HEK293 (cell line): ENCODE measurements around the gene ACOT9.
A peak's percentile ranks its signal among the peaks of the same experiment; 100 is the strongest.

ENCODE experiments used
- GLI2 ChIP-seq: fragments of 450-650 bp; formaldehyde crosslinking; IDR thresholded peaks from 2 replicates; pipeline ENCODE4; 2017; ENCODE audit warnings: missing biosample characterization, missing genetic modification characterization, low read depth, borderline replicate concordance
- KLF7 ChIP-seq: fragments of 450-650 bp; formaldehyde crosslinking; IDR thresholded peaks from 2 replicates; pipeline ENCODE4 v1.5.1; 2016; ENCODE audit warnings: missing biosample characterization, missing genetic modification characterization, borderline replicate concordance
- KLF8 ChIP-seq: fragments of 450-650 bp; formaldehyde crosslinking; IDR thresholded peaks from 2 replicates; pipeline ENCODE4 v1.5.1; 2016; ENCODE audit warnings: missing biosample characterization, missing genetic modification characterization
- MEIS1 ChIP-seq: sonication (generic); formaldehyde crosslinking; IDR thresholded peaks from 2 replicates; pipeline ENCODE4 v1.8.1; 2022; ENCODE audit warnings: missing genetic modification reagents, mild to moderate bottlenecking, borderline replicate concordance
- PRDM1 ChIP-seq: fragments of 450-650 bp; formaldehyde crosslinking; IDR thresholded peaks from 2 replicates; pipeline ENCODE4; 2016; ENCODE audit warnings: missing biosample characterization, missing genetic modification characterization
- RBAK ChIP-seq: fragments of 450-650 bp; formaldehyde crosslinking; IDR thresholded peaks from 2 replicates; pipeline ENCODE4 v1.5.1; 2016; ENCODE audit warnings: missing biosample characterization, missing genetic modification characterization
- SALL2 ChIP-seq: fragments of 450-650 bp; formaldehyde crosslinking; IDR thresholded peaks from 2 replicates; pipeline ENCODE4 v1.5.0; 2017; ENCODE audit warnings: missing biosample characterization, mild to moderate bottlenecking, missing genetic modification characterization, borderline replicate concordance
- SCRT1 ChIP-seq: fragments of 450-650 bp; formaldehyde crosslinking; IDR thresholded peaks from 2 replicates; pipeline ENCODE4 v1.5.1; 2016; ENCODE audit warnings: missing biosample characterization, missing genetic modification characterization, borderline replicate concordance
- ZBTB1 ChIP-seq: fragments of 450-650 bp; formaldehyde crosslinking; IDR thresholded peaks from 2 replicates; pipeline ENCODE4 v1.5.1; 2016; ENCODE audit warnings: missing biosample characterization, missing genetic modification characterization
- ZNF114 ChIP-seq: fragments of 450-650 bp; formaldehyde crosslinking; IDR thresholded peaks from 2 replicates; pipeline ENCODE4 v1.5.0; 2017; ENCODE audit warnings: missing biosample characterization, missing genetic modification characterization
- ZNF132 ChIP-seq: fragments of 450-650 bp; formaldehyde crosslinking; IDR thresholded peaks from 2 replicates; pipeline ENCODE4 v1.5.1; 2017; ENCODE audit warnings: missing biosample characterization, missing genetic modification characterization, borderline replicate concordance
- ZNF16 ChIP-seq: fragments of 450-650 bp; formaldehyde crosslinking; IDR thresholded peaks from 2 replicates; pipeline ENCODE4 v1.5.1; 2016; ENCODE audit warnings: low read depth, missing biosample characterization, missing genetic modification characterization
- ZNF174 ChIP-seq: fragments of 450-650 bp; formaldehyde crosslinking; IDR thresholded peaks from 2 replicates; pipeline ENCODE4 v1.5.0; 2017; ENCODE audit warnings: missing biosample characterization, mild to moderate bottlenecking, missing genetic modification characterization
- ZNF292 ChIP-seq: fragments of 450-650 bp; formaldehyde crosslinking; IDR thresholded peaks from 2 replicates; pipeline ENCODE4 v1.5.1; 2016; ENCODE audit warnings: low read depth, missing biosample characterization, missing genetic modification characterization, borderline replicate concordance
- ZNF335 ChIP-seq: fragments of 450-650 bp; formaldehyde crosslinking; conservative IDR thresholded peaks from 2 replicates; pipeline ENCODE4 v1.5.1; 2016; ENCODE audit warnings: missing biosample characterization, missing genetic modification characterization
- ZNF354C ChIP-seq: fragments of 450-650 bp; formaldehyde crosslinking; IDR thresholded peaks from 2 replicates; pipeline ENCODE4 v1.5.1; 2016; ENCODE audit warnings: missing biosample characterization, missing genetic modification characterization, low read depth, borderline replicate concordance
- ZNF391 ChIP-seq: fragments of 450-650 bp; formaldehyde crosslinking; IDR thresholded peaks from 2 replicates; pipeline ENCODE4 v1.5.1; 2016; ENCODE audit warnings: low read depth, missing biosample characterization, missing genetic modification characterization, borderline replicate concordance
- ZNF394 ChIP-seq: fragments of 450-650 bp; formaldehyde crosslinking; IDR thresholded peaks from 2 replicates; pipeline ENCODE4 v1.5.1; 2016; ENCODE audit warnings: missing biosample characterization, missing genetic modification characterization, mild to moderate bottlenecking, moderate library complexity, borderline replicate concordance
- ZNF426 ChIP-seq: fragments of 450-650 bp; formaldehyde crosslinking; IDR thresholded peaks from 2 replicates; pipeline ENCODE4 v1.5.1; 2017; ENCODE audit warnings: missing biosample characterization, missing genetic modification characterization, mild to moderate bottlenecking, inconsistent platforms, moderate library complexity
- ZNF530 ChIP-seq: fragments of 450-650 bp; formaldehyde crosslinking; IDR thresholded peaks from 2 replicates; pipeline ENCODE4 v1.5.1; 2016; ENCODE audit warnings: low read depth, missing biosample characterization, missing genetic modification characterization
- ZNF555 ChIP-seq: fragments of 450-650 bp; formaldehyde crosslinking; conservative IDR thresholded peaks from 2 replicates; pipeline ENCODE4 v1.5.1; 2017; ENCODE audit warnings: missing biosample characterization, mild to moderate bottlenecking, missing genetic modification characterization, inconsistent platforms
- ZNF596 ChIP-seq: fragments of 450-650 bp; IDR thresholded peaks from 2 replicates; pipeline ENCODE4 v1.5.0; 2018; ENCODE audit warnings: missing biosample characterization, mild to moderate bottlenecking, missing genetic modification characterization, moderate library complexity
- ZNF600 ChIP-seq: fragments of 450-650 bp; formaldehyde crosslinking; IDR thresholded peaks from 2 replicates; pipeline ENCODE4 v1.5.1; 2016; ENCODE audit warnings: missing biosample characterization, missing genetic modification characterization
- ZNF621 ChIP-seq: fragments of 450-650 bp; formaldehyde crosslinking; IDR thresholded peaks from 2 replicates; pipeline ENCODE4 v1.5.1; 2017; ENCODE audit warnings: missing biosample characterization, missing genetic modification characterization
- ZNF658 ChIP-seq: fragments of 450-650 bp; formaldehyde crosslinking; IDR thresholded peaks from 2 replicates; pipeline ENCODE4; 2016; ENCODE audit warnings: missing biosample characterization, missing genetic modification characterization
- ZNF660 ChIP-seq: fragments of 450-650 bp; IDR thresholded peaks from 2 replicates; pipeline ENCODE4 v1.5.1; 2018; ENCODE audit warnings: missing biosample characterization, mild to moderate bottlenecking, missing genetic modification characterization
- ZNF670 ChIP-seq: fragments of 450-650 bp; formaldehyde crosslinking; IDR thresholded peaks from 2 replicates; pipeline ENCODE4 v1.5.1; 2016; ENCODE audit warnings: missing biosample characterization, missing genetic modification characterization, low read depth
- ZNF701 ChIP-seq: fragments of 450-650 bp; formaldehyde crosslinking; IDR thresholded peaks from 2 replicates; pipeline ENCODE4 v1.5.1; 2016; ENCODE audit warnings: missing biosample characterization, missing genetic modification characterization
- ZNF76 ChIP-seq: fragments of 450-650 bp; formaldehyde crosslinking; IDR thresholded peaks from 2 replicates; pipeline ENCODE4; 2016; ENCODE audit warnings: low read depth, missing biosample characterization, missing genetic modification characterization, borderline replicate concordance
- ZNF768 ChIP-seq: fragments of 450-650 bp; formaldehyde crosslinking; IDR thresholded peaks from 2 replicates; pipeline ENCODE4 v1.5.1; 2018; ENCODE audit warnings: missing biosample characterization, mild to moderate bottlenecking, missing genetic modification characterization
- ZNF791 ChIP-seq: fragments of 450-650 bp; formaldehyde crosslinking; IDR thresholded peaks from 2 replicates; pipeline ENCODE4 v1.5.1; 2016; ENCODE audit warnings: missing biosample characterization, missing genetic modification characterization
- TF ChIP-seq, protein P1 (sequence below): fragments of 450-650 bp; formaldehyde crosslinking; IDR thresholded peaks from 2 replicates; pipeline ENCODE4 v1.5.1; 2016; ENCODE audit warnings: missing biosample characterization, missing genetic modification characterization
- TF ChIP-seq, protein P2 (sequence below): fragments of 450-650 bp; formaldehyde crosslinking; IDR thresholded peaks from 2 replicates; pipeline ENCODE4 v1.5.1; 2016; ENCODE audit warnings: missing biosample characterization, missing genetic modification characterization
- TF ChIP-seq, protein P3 (sequence below): fragments of 450-650 bp; formaldehyde crosslinking; IDR thresholded peaks from 2 replicates; pipeline ENCODE4 v1.5.1; 2016; ENCODE audit warnings: missing biosample characterization, missing genetic modification characterization
- TF ChIP-seq, protein P4 (sequence below): fragments of 450-650 bp; formaldehyde crosslinking; optimal IDR thresholded peaks from 2 replicates; pipeline ENCODE3; 2016; ENCODE audit warnings: missing biosample characterization, mild to moderate bottlenecking, missing genetic modification characterization

The ACOT9 gene

DNA sequence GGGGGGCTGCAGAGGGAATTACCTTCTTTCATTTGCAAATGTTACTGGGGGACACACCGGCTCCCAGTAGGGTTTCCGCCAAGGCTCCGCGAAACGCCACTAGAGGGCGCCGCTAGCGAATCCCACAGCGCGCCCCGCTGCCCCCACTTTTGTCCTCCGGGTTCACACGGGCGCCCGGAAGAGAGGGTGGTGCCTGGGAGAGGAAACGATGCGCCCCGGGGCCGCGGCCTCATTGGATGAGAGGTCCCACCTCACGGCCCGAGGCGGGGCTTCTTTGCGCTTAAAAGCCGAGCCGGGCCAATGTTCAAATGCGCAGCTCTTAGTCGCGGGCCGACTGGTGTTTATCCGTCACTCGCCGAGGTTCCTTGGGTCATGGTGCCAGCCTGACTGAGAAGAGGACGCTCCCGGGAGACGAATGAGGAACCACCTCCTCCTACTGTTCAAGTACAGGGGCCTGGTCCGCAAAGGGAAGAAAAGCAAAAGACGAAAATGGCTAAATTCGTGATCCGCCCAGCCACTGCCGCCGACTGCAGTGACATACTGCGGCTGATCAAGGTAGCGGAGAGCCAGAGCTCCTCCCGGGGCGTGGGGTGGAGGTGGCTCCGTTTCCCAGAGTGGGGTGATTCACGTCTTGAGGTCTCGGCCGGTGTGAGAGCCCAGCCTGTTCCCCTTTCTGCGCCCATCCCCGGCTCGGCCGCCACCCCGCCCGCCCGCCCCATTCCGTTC, 40.0 kb upstream of the ACOT9 start, which contains the start of gene SAT1 (continued):
- TF ChIP-seq ZNF768 (tag by site-specific recombination) (no peak; the same call in 1 of the 2 replicates), ZNF621 (no peak), ZNF426 (tag by site-specific recombination) (no peak), ZNF132 (tag by site-specific recombination) (no peak), ZNF658 (tag by site-specific recombination) (no peak), ZBTB1 (tag by site-specific recombination) (no peak), ZNF335 (tag by site-specific recombination) (no peak), ZNF16 (tag by site-specific recombination) (no peak), ZNF292 (tag by site-specific recombination) (no peak), ZNF174 (tag by site-specific recombination) (no peak), RBAK (tag by site-specific recombination) (no peak), ZNF791 (tag by site-specific recombination) (no peak), GLI2 (tag by site-specific recombination) (no peak), ZNF701 (no peak), SCRT1 (tag by site-specific recombination) (no peak), ZNF354C (tag by site-specific recombination) (no peak), ZNF114 (tag by site-specific recombination) (no peak), ZNF670 (tag by site-specific recombination) (no peak), MEIS1 (CRISPR knock-in tag) (no peak), ZNF76 (tag by site-specific recombination) (0 out of 2 replicates have a peak, but pooled peaks have one; percentile 35), ZNF600 (tag by site-specific recombination) (no peak), ZNF596 (tag by site-specific recombination) (no peak), SALL2 (tag by site-specific recombination) (no peak), ZNF394 (tag by site-specific recombination) (peak; percentile 53; the same call in 1 of the 2 replicates), KLF8 (peak; percentile 81), PRDM1 (tag by site-specific recombination) (no peak), ZNF555 (tag by site-specific recombination) (no peak), ZNF660 (tag by site-specific recombination) (peak; percentile 78; the same call in 1 of the 2 replicates), ZNF530 (no peak), ZNF391 (tag by site-specific recombination) (peak; percentile 84; the same call in 1 of the 2 replicates), KLF7 (tag by site-specific recombination) (no peak)
- TF ChIP-seq, protein P1, sequence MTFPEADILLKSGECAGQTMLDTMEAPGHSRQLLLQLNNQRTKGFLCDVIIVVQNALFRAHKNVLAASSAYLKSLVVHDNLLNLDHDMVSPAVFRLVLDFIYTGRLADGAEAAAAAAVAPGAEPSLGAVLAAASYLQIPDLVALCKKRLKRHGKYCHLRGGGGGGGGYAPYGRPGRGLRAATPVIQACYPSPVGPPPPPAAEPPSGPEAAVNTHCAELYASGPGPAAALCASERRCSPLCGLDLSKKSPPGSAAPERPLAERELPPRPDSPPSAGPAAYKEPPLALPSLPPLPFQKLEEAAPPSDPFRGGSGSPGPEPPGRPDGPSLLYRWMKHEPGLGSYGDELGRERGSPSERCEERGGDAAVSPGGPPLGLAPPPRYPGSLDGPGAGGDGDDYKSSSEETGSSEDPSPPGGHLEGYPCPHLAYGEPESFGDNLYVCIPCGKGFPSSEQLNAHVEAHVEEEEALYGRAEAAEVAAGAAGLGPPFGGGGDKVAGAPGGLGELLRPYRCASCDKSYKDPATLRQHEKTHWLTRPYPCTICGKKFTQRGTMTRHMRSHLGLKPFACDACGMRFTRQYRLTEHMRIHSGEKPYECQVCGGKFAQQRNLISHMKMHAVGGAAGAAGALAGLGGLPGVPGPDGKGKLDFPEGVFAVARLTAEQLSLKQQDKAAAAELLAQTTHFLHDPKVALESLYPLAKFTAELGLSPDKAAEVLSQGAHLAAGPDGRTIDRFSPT (tag by site-specific recombination) = peak; percentile 74; the same call in 1 of the 2 replicates
- TF ChIP-seq, protein P2, sequence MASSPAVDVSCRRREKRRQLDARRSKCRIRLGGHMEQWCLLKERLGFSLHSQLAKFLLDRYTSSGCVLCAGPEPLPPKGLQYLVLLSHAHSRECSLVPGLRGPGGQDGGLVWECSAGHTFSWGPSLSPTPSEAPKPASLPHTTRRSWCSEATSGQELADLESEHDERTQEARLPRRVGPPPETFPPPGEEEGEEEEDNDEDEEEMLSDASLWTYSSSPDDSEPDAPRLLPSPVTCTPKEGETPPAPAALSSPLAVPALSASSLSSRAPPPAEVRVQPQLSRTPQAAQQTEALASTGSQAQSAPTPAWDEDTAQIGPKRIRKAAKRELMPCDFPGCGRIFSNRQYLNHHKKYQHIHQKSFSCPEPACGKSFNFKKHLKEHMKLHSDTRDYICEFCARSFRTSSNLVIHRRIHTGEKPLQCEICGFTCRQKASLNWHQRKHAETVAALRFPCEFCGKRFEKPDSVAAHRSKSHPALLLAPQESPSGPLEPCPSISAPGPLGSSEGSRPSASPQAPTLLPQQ (tag by site-specific recombination) = peak; percentile 25; the same call in 1 of the 2 replicates
- TF ChIP-seq, protein P3, sequence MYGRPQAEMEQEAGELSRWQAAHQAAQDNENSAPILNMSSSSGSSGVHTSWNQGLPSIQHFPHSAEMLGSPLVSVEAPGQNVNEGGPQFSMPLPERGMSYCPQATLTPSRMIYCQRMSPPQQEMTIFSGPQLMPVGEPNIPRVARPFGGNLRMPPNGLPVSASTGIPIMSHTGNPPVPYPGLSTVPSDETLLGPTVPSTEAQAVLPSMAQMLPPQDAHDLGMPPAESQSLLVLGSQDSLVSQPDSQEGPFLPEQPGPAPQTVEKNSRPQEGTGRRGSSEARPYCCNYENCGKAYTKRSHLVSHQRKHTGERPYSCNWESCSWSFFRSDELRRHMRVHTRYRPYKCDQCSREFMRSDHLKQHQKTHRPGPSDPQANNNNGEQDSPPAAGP (tag by site-specific recombination) = peak; percentile 58; the same call in 1 of the 2 replicates
- TF ChIP-seq, protein P4, sequence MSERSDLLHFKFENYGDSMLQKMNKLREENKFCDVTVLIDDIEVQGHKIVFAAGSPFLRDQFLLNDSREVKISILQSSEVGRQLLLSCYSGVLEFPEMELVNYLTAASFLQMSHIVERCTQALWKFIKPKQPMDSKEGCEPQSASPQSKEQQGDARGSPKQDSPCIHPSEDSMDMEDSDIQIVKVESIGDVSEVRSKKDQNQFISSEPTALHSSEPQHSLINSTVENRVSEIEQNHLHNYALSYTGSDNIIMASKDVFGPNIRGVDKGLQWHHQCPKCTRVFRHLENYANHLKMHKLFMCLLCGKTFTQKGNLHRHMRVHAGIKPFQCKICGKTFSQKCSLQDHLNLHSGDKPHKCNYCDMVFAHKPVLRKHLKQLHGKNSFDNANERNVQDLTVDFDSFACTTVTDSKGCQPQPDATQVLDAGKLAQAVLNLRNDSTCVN (tag by site-specific recombination) = peak; percentile 32
